AG04449 (cell line): Measurements from ENCODE around the gene PDE8A.

Experiments
- CTCF ChIA-PET: fragments of 350-600 bp; formaldehyde crosslinking; extraction: SDS; loops from one replicate; lab custom pipeline; 2021; ENCODE audit warnings: antibody characterized with exemption; lab: Yijun Ruan, JAX
- POLR2A ChIA-PET: fragments of 400-600, 350-600 bp; formaldehyde crosslinking; extraction: SDS; loops from one replicate; lab custom pipeline; 2020; ENCODE audit warnings: antibody characterized with exemption, inconsistent platforms; lab: Yijun Ruan, JAX
- DNase-seq: peaks from one replicate; pipeline ENCODE4 v3.0.0-alpha.2; 2010; ENCODE audit warnings: low read depth, low spot score
- H3K4me3 ChIP-seq: 2 replicates; pipeline ENCODE4 v1.5.1; 2011; ENCODE audit warnings: low read depth, mild to moderate bottlenecking, control low read depth, low read length
- TF ChIP-seq, protein P1 (sequence below): IDR thresholded peaks from one replicate; pipeline ENCODE4 v1.5.1; 2011; ENCODE audit warnings: mild to moderate bottlenecking, moderate library complexity, low read length, control low read depth, inconsistent platforms; ENCODE audit not compliant: insufficient read depth; ENCODE audit errors: missing control alignments

Gene PDE8A

GRCh38 chr15:85099195-85099803, 117.6 kb downstream of the PDE8A start:
- DNase-seq: no peak
- CTCF ChIA-PET: no interaction called here
- no peak overlapping the region for H3K4me3 ChIP-seq
- POLR2A ChIA-PET: no interaction called here
- TF ChIP-seq, protein P1, sequence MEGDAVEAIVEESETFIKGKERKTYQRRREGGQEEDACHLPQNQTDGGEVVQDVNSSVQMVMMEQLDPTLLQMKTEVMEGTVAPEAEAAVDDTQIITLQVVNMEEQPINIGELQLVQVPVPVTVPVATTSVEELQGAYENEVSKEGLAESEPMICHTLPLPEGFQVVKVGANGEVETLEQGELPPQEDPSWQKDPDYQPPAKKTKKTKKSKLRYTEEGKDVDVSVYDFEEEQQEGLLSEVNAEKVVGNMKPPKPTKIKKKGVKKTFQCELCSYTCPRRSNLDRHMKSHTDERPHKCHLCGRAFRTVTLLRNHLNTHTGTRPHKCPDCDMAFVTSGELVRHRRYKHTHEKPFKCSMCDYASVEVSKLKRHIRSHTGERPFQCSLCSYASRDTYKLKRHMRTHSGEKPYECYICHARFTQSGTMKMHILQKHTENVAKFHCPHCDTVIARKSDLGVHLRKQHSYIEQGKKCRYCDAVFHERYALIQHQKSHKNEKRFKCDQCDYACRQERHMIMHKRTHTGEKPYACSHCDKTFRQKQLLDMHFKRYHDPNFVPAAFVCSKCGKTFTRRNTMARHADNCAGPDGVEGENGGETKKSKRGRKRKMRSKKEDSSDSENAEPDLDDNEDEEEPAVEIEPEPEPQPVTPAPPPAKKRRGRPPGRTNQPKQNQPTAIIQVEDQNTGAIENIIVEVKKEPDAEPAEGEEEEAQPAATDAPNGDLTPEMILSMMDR: no peak

GRCh38 chr15:85100186-85100937, 118.7 kb downstream of the PDE8A start:
- TF ChIP-seq, protein P1: no peak
- no peak for DNase-seq
- ChIA-PET CTCF (no interaction called here), POLR2A (no interaction called here)
- H3K4me3 ChIP-seq: no peak overlapping the region

DNA sequence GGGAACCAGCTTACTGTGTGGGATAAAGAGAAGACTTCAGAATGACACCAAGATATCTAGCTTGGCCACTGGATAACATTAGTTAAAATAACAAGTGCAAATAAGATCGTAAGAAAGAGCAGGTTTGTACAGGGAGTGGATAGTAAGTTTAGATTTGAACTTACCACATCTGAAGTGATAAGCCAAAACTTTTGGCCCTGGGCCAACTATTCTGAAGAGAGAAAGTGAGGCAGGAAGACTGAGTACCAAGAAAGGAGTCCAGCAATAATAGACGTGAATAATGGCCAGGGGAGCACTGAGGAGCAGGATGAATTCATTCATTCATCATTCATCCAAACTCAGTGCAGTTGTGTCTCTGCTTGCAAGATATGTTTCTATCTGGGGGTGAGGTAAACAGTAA, 122.9 kb downstream of the PDE8A start:
- POLR2A ChIA-PET: no interaction called here
- no peak for DNase-seq
- H3K4me3 ChIP-seq: no peak overlapping the region
- CTCF ChIA-PET: no interaction called here
- TF ChIP-seq, protein P1: no peak

GRCh38 chr15:85108136-85108535, 126.5 kb downstream of the PDE8A start:
- TF ChIP-seq, protein P1: no peak
- CTCF ChIA-PET: interaction anchor here (1.3 kb wide), 1 partner anchor 12 kb away, joined by 3 read pairs; no protein-coding TSS in a partner anchor
- H3K4me3 ChIP-seq: no peak overlapping the region
- DNase-seq: no peak
- POLR2A ChIA-PET: interaction anchor here (0.6 kb wide), 1 partner anchor 30 kb away, joined by 3 read pairs; no protein-coding TSS in a partner anchor

DNA sequence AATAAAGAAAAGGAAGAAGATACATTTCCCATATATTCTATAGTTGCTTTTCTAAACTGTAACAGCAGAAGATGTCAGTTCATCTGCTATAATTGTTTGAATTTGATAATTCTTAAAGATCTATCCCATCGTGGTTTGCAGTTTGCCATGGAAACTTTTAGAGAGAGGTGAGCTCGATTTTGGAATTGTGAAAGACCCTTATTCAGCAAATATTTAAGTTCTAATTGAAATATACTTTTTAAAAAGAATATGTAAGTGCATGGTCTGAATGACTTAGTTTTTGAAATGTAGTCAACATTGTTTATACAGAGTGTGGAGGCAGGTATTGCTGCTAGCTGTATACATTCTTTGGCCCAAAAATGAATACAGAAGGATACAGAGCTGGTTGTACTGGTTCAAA, 127.7 kb downstream of the PDE8A start:
- ChIA-PET POLR2A (no interaction called here), CTCF (interaction anchor here (0.6 kb wide), 1 partner anchor 41 kb away, joined by 3 read pairs; no protein-coding TSS in a partner anchor)
- H3K4me3 ChIP-seq: no peak overlapping the region
- DNase-seq: no peak
- TF ChIP-seq, protein P1: no peak

- no peak overlapping the region for H3K4me3 ChIP-seq
- TF ChIP-seq, protein P1: no peak
- ChIA-PET CTCF (no interaction called here), POLR2A (no interaction called here)
- no peak for DNase-seq
Observed at GRCh38 chr15:85112997-85113396, 131.3 kb downstream of the PDE8A start.
